ENCODE data around the gene HOXA3.

GRCh38 chr7:27104341-27105058 lies 47.9 kb downstream of the HOXA3 start:
- TF ChIP-seq CTCF (IDR thresholded peaks at IDR 0.05; ENCODE audit: poor library complexity) (no peak), EZH2phosphoT487 (IDR thresholded peaks at IDR 0.05; ENCODE audit: low read depth, severe bottlenecking, unreplicated experiment) (no peak), EZH2 (IDR thresholded peaks at IDR 0.05; ENCODE audit: borderline replicate concordance) (no peak)

Measured in hepatocyte (in vitro differentiated cells).